Progenitor cell of endocrine pancreas (in vitro differentiated cells): ENCODE results near the gene DRAXIN. TPM values are rescaled to one million over a fixed set of nuclear protein-coding genes. Genes with fewer than 3 reads are reported as not detected.
A peak's percentile ranks its signal among the peaks of the same experiment; 100 is the strongest.

ENCODE experiments used
- DNase-seq: peaks from one replicate; pipeline ENCODE4 v3.0.0; 2021; ENCODE audit warnings: low spot score; ENCODE audit not compliant: unreplicated experiment
- H3K27ac Mint-ChIP-seq: 2 replicates; pipeline ENCODE4 v1.8.0; 2021; ENCODE audit warnings: mild to moderate bottlenecking, moderate library complexity, mixed read lengths
- H3K27me3 Mint-ChIP-seq: 2 replicates; pipeline ENCODE4 v1.8.0; 2021; ENCODE audit warnings: mixed read lengths
- H3K36me3 Mint-ChIP-seq: 2 replicates; pipeline ENCODE4 v1.8.0; 2022; ENCODE audit warnings: mixed read lengths; ENCODE audit not compliant: insufficient read depth
- H3K4me1 Mint-ChIP-seq: 2 replicates; pipeline ENCODE4 v1.8.0; 2021; ENCODE audit warnings: low read depth, mixed read lengths
- H3K4me3 Mint-ChIP-seq: 2 replicates; pipeline ENCODE4 v1.8.0; 2021; ENCODE audit warnings: low read depth, mild to moderate bottlenecking, moderate library complexity, mixed read lengths
- H3K9me3 Mint-ChIP-seq: 2 replicates; pipeline ENCODE4 v1.8.0; 2021; ENCODE audit warnings: low read depth, mixed read lengths
- CTCF ChIP-seq: fragments of 200-600 bp; sonication (generic); IDR thresholded peaks from one replicate; pipeline ENCODE4 v1.5.0; 2021; ENCODE audit warnings: antibody characterized with exemption, mild to moderate bottlenecking; ENCODE audit not compliant: unreplicated experiment
- total RNA-seq: library from RNA; stranded (reverse); gene quantifications from 2 replicates; pipeline ENCODE4 v1.2.1, GENCODE V29; 2021

Gene DRAXIN
- total RNA-seq, 1 donor from 2014 or later, result 2.8 TPM

- H3K27ac Mint-ChIP-seq, result no peak overlapping the region
- no peak for DNase-seq
- H3K36me3 Mint-ChIP-seq, result peaks cover 9% of the 10 kb centered on the region
- peaks cover 7% of the 10 kb centered on the region for H3K4me1 Mint-ChIP-seq
- H3K9me3 Mint-ChIP-seq, result no peaks in the 10 kb centered on the region
- H3K4me3 Mint-ChIP-seq, result no peak overlapping the region
- TF ChIP-seq CTCF, result no peak
- H3K27me3 Mint-ChIP-seq, result no peaks in the 10 kb centered on the region
Measured at GRCh38 chr1:11675325-11675724, 16.2 kb upstream of the DRAXIN start.

GRCh38 chr1:11676386-11677103 is 15.0 kb upstream of the DRAXIN start:
- peaks cover 5% of the 10 kb centered on the region for H3K4me1 Mint-ChIP-seq
- no peak for TF ChIP-seq CTCF
- peaks cover 9% of the 10 kb centered on the region for H3K36me3 Mint-ChIP-seq
- no peaks in the 10 kb centered on the region for H3K9me3 Mint-ChIP-seq
- H3K27me3 Mint-ChIP-seq, result no peaks in the 10 kb centered on the region
- no peak overlapping the region for H3K4me3 Mint-ChIP-seq
- DNase-seq, result no peak
- no peak overlapping the region for H3K27ac Mint-ChIP-seq

GRCh38 chr1:11678442-11678841 is 13.1 kb upstream of the DRAXIN start:
- H3K4me3 Mint-ChIP-seq, result no peak overlapping the region
- no peaks in the 10 kb centered on the region for H3K9me3 Mint-ChIP-seq
- peaks cover 7% of the 10 kb centered on the region for H3K36me3 Mint-ChIP-seq
- H3K4me1 Mint-ChIP-seq, result peaks cover 7% of the 10 kb centered on the region
- H3K27me3 Mint-ChIP-seq, result no peaks in the 10 kb centered on the region
- no peak overlapping the region for H3K27ac Mint-ChIP-seq
- DNase-seq, result no peak
- TF ChIP-seq CTCF, result no peak

GRCh38 chr1:11680270-11681070 is 11.0 kb upstream of the DRAXIN start:
- Mint-ChIP-seq H3K27ac (no peak overlapping the region), H3K4me1 (peaks cover 7% of the 10 kb centered on the region), H3K9me3 (no peaks in the 10 kb centered on the region), H3K4me3 (peak overlapping the region; percentile 81), H3K27me3 (no peaks in the 10 kb centered on the region), H3K36me3 (peaks cover 4% of the 10 kb centered on the region)
- no peak for TF ChIP-seq CTCF
- DNase-seq, result no peak

GRCh38 chr1:11681071-11681771 is 10.3 kb upstream of the DRAXIN start, which contains the start of gene MAD2L2:
Gene MAD2L2, minus strand, starts transcription at chr1:11681148. Its CDS starts 547 bp downstream, at chr1:11680601.
- no peaks in the 10 kb centered on the region for H3K9me3 Mint-ChIP-seq
- peaks cover 7% of the 10 kb centered on the region for H3K4me1 Mint-ChIP-seq
- no peak for TF ChIP-seq CTCF
- H3K4me3 Mint-ChIP-seq, result peak within 1 kb of the TSS; percentile 84
- DNase-seq, result peak; percentile 54
- peak within 1 kb of the TSS; percentile 78 for H3K27ac Mint-ChIP-seq
- no peaks in the 10 kb centered on the region for H3K27me3 Mint-ChIP-seq
- peaks cover 2% of the 10 kb centered on the region for H3K36me3 Mint-ChIP-seq
